ENCODE results near the gene CCDC85C. TPM values are rescaled to one million over a fixed set of nuclear protein-coding genes. Genes with fewer than 3 reads are reported as not detected.

Gene CCDC85C
- total and polyA plus RNA-seq, 2 experiments from 2014 or later = 4.5 to 24.9 TPM

- DNase-seq (ENCODE audit: low spot score) (no peak), ATAC-seq (no peak)
- Mint-ChIP-seq H3K27me3 (ENCODE audit: insufficient read depth, low read depth, poor library complexity) (peaks cover 11% of the 10 kb centered on the region), H3K4me1 (peaks cover 38% of the 10 kb centered on the region), H3K27ac (peak overlapping the region; percentile 30; the same call in 1 of the 2 replicates), H3K9me3 (no peaks in the 10 kb centered on the region), H3K36me3 (ENCODE audit: low read depth) (no peaks in the 10 kb centered on the region; the same call in 2 of the 3 replicates), H3K4me3 (no peak overlapping the region)
- H3K4me1 ChIP-seq (ENCODE audit: insufficient read depth) = peaks cover 29% of the 10 kb centered on the region
- TF ChIP-seq NANOG (IDR thresholded peaks at IDR 0.05; ENCODE audit: borderline replicate concordance) (no peak), EZH2 (IDR thresholded peaks at IDR 0.05; ENCODE audit: low read depth, unreplicated experiment) (no peak), CREB1 (CRISPR knock-in tag; IDR thresholded peaks at IDR 0.05; ENCODE audit: low read depth) (no peak), ZNF462 (CRISPR knock-in tag; IDR thresholded peaks at IDR 0.05) (no peak), REST (IDR thresholded peaks at IDR 0.05; ENCODE audit: unreplicated experiment) (no peak), JUNB (IDR thresholded peaks at IDR 0.05; ENCODE audit: unreplicated experiment) (no peak), POLR2AphosphoS5 (IDR thresholded peaks at IDR 0.05; ENCODE audit: low read depth) (no peak)
- H3K79me2 ChIP-seq (replicated peaks; ENCODE audit: insufficient read depth) = no peaks in the 10 kb centered on the region
- H3K4me3 ChIP-seq = no peak overlapping the region
- H3K4me2 ChIP-seq = no peak overlapping the region
- 0 out of 2 replicates have a peak, but pooled peaks cover 8% of the 10 kb centered on the region for H3F3A ChIP-seq (replicated peaks; ENCODE audit: low read depth)
- no peak overlapping the region for H3K27ac ChIP-seq (ENCODE audit: low read depth)
- H2AFZ ChIP-seq = no peak overlapping the region
- H4K20me1 ChIP-seq (replicated peaks; ENCODE audit: insufficient read depth) = no peaks in the 10 kb centered on the region; the same call in 1 of the 2 replicates
- no peaks in the 10 kb centered on the region for H3K9me2 ChIP-seq (ENCODE audit: insufficient read depth)
- no peaks in the 10 kb centered on the region for H3K36me3 ChIP-seq (ENCODE audit: insufficient read depth)
- no peaks in the 10 kb centered on the region for H3K27me3 ChIP-seq (ENCODE audit: insufficient read depth)
Measured at GRCh38 chr14:99520571-99521081, 83.4 kb downstream of the CCDC85C start.
